C4-2B (cell line): Measurements from ENCODE around the gene MUC6.

ENCODE experiments used
- H3K27ac ChIP-seq: fragments of 450-650 bp; 2 replicates; pipeline ENCODE4 v1.5.1; 2017
- ZFX ChIP-seq: fragments of 450-650 bp; IDR thresholded peaks from 2 replicates; pipeline ENCODE4 v1.6.1; 2017
- TF ChIP-seq, protein P1 (sequence below): fragments of 450-650 bp; conservative IDR thresholded peaks from 2 replicates; pipeline ENCODE4 v1.5.1; 2017; ENCODE audit warnings: mild to moderate bottlenecking

The MUC6 gene

DNA sequence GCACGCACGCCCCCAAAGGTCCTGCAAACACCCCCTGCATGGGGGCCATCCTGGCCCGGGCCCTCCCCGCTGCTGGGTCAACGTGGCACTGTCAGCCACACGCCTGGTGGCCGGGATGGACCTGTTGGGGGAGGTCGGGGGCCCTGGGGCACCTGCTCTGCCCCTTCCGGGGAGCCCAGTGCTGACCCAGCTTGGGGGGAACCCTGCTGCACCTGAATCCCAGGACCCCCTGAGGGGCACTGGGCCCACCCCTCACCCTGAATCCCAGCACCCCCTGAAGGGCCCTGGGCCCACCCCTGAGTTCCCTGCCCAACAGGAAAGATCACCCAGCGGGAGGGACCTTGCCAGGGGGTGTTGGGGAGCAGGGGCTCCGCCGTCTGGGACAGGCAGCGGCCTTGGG, 413 bp upstream of the MUC6 start:
- TF ChIP-seq, protein P1, sequence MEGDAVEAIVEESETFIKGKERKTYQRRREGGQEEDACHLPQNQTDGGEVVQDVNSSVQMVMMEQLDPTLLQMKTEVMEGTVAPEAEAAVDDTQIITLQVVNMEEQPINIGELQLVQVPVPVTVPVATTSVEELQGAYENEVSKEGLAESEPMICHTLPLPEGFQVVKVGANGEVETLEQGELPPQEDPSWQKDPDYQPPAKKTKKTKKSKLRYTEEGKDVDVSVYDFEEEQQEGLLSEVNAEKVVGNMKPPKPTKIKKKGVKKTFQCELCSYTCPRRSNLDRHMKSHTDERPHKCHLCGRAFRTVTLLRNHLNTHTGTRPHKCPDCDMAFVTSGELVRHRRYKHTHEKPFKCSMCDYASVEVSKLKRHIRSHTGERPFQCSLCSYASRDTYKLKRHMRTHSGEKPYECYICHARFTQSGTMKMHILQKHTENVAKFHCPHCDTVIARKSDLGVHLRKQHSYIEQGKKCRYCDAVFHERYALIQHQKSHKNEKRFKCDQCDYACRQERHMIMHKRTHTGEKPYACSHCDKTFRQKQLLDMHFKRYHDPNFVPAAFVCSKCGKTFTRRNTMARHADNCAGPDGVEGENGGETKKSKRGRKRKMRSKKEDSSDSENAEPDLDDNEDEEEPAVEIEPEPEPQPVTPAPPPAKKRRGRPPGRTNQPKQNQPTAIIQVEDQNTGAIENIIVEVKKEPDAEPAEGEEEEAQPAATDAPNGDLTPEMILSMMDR = no peak
- TF ChIP-seq ZFX = no peak
- no peak overlapping the region for H3K27ac ChIP-seq

DNA sequence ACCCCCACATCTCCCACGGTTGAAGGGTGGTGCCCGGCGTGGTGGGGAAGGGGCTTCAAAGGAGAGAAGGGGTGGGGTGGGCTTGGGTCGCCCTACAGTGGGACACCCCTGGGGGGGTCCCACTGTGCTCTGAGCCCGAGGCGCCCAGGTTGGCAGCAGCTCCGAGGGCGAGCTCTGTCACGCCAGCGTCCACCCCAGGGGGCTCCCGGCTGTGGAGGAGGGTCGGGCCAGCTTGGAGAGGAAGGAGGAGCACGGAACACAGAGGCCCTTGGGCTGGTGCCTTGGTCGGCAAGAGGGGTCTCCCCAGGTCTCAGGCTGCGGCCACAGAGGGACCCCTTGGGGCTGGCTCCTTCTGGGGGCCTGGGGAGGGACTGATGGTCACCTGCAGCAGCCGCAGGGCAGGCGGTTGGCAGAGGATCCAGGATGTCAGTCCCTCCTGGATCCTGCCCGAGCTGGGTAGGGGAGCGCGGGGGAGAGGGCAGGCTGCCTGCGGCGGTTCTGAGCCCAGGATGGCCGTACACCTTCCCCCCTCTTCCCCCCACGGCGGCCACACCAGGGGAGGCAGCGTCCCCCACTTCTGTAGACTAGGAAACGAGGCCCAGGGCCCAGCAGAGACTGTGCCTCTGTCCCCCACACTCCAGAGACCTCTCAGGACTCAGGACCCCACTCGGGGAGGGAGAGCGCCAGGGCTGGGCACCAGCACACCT, 788 bp downstream of the MUC6 start:
- H3K27ac ChIP-seq = no peak overlapping the region
- TF ChIP-seq ZFX = no peak
- TF ChIP-seq, protein P1 = no peak

DNA sequence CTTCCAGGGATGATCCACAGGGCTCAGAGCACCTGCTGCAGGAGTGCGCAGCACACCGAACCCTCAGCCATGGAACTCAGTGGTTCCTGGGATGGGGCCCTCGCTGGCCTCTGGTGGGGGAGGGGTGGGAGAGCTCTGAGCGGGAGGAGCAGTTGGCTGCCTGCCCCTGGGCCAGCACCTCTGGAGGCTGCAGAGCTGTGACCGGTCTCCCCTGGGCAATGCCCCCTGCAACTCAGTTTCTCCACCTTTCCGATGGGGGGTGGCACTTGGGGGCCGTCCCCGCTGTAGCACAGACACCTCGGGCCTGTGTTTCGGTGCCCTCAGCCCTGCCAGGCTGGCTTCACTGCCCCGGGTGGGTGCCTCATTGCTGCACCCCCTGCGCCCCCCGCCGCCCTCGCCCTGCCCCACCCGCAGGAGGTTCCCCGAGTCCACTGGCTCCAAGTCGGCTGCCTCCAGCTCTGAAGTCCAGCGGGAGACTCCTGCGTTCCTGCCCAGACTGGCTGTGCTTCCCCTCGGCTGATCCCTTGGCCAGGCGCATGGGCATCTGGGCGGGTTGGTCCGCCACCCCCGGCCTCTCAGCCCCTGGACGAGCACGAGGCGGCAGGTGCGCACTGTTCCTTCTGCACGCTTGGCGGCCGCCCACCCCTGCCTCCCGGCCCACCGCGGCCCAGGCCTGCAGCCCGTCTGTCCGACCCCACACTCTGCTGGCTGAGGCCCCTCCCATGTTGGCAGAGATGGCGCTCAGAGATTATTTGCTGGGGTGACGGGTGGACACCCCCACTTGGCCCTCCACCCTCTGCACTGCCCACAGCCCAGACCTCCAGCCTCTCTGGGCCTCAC, 1.8 kb downstream of the MUC6 start:
- no peak for TF ChIP-seq ZFX
- TF ChIP-seq, protein P1 = no peak
- no peak overlapping the region for H3K27ac ChIP-seq

DNA sequence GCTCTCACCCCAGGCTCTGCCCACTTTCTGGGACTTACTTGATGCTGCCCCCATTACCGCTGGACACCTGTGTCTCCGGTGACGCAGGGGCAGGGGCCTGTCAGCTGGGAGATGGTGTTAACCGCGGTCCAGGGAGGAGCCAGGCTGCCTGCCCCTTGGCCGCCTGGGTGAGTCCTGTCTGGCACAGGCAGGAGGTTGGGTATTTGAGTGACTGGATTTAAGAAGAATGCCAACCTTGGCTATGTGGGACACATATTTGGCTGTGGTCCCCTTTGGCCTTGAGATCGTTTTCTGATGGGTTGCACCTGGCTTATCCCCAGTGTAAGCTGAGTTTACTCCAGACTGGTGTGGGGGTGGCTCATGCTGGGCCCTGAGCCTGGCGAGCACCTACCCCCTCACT, 2.5 kb downstream of the MUC6 start:
- TF ChIP-seq, protein P1 = no peak
- TF ChIP-seq ZFX = no peak
- no peak overlapping the region for H3K27ac ChIP-seq

DNA sequence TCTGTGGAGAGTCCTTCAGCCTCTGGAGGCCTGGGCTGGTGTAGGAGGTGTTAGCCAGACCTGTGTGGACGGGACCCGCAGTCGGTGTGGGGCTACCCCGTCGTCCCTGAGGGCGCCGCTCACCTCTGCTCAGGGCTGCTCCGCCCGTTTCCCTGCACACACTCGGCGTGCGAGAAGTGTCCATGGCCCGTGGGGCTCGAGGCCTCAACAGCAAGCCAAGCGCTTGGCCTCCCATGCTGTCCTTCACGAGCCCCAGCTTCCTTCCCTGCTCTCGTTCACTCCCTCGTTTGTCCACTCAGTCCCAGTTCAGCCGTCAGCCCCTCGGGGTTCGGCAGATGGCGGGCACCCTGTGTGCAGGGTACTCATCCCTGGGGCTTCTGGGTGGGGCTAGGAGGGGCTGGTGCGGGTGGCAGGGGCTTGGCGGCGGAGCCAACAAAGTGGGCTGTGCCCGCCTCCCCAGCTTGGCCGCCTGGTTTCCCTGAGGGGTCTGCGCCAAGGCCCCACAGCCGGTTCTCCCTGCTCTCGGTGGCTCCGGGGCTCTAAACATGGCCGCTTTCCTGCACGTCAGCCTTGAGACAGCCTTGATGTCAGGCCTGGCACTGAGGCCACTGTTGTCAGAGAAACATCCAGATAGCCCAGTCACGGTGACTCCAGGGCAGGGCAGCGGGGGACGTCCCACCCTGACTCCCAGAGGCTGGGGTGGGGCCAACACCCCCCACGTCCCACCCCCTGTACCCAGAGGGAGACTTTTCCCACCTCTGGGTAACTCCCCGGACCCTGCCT, 3.3 kb downstream of the MUC6 start:
- H3K27ac ChIP-seq = no peak overlapping the region
- no peak for TF ChIP-seq ZFX
- TF ChIP-seq, protein P1 = no peak

DNA sequence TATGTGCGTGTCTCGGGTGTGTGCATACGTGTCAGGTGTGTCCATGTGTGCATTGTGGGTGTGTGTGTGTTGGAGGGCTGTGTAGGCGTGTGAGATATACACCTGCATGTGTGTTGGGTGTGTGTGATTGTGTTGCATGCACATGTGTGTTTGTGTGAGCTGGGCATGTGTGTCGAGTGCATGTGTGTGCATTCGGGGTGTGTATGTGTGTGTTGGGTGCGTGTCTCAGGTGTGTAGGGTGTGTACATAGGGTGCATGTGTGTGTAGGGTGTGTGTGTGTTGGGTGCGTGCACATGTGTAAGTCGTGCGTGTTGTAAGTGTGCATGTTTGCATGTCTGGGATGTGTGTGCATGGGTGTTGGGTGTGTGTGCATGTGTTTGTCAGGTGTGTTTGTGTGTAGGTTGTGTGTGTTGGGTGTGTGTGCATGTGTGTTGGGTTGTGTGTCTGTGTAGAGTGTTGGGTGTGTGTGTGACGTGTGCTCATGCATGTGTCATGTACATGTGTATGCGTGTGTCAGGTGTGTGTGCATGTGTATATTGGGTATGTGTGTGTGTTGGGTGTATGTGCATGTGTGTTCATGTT, 4.1 kb downstream of the MUC6 start:
- no peak for TF ChIP-seq ZFX
- TF ChIP-seq, protein P1 = no peak
- no peak overlapping the region for H3K27ac ChIP-seq
